HEK293T (cell line): ENCODE data around the gene SH2D6.
"Not testable (repeated sequence)": the region's sequence is repeated elsewhere in the genome, so short reads cannot be mapped to it uniquely, and the experiment has no call there.

Experiments used
- CTCF ChIA-PET: fragments of 350-600 bp; formaldehyde crosslinking; extraction: SDS; loops from one replicate; lab custom pipeline; 2021; ENCODE audit warnings: antibody characterized with exemption, inconsistent platforms; lab: Yijun Ruan, JAX
- POLR2A ChIA-PET: fragments of 350-600 bp; formaldehyde crosslinking; extraction: SDS; loops from one replicate; lab custom pipeline; 2020; ENCODE audit warnings: antibody characterized with exemption, inconsistent platforms; lab: Yijun Ruan, JAX
- DNase-seq: peaks from one replicate; pipeline ENCODE4 v3.0.0; 2012; ENCODE audit warnings: mixed read lengths; ENCODE audit errors: extremely low spot score
- ARNT ChIP-seq: fragments of 450-650 bp; IDR thresholded peaks from 2 replicates; pipeline ENCODE4 v1.6.1; 2017; ENCODE audit warnings: mild to moderate bottlenecking
- BHLHE40 ChIP-seq: fragments of 450-650 bp; IDR thresholded peaks from 2 replicates; pipeline ENCODE4 v1.6.1; 2016; ENCODE audit warnings: mild to moderate bottlenecking, moderate library complexity, borderline replicate concordance
- CTBP1 ChIP-seq: fragments of 450-650 bp; IDR thresholded peaks from 2 replicates; pipeline ENCODE4 v1.6.1; 2016; ENCODE audit warnings: borderline replicate concordance
- ELF4 ChIP-seq: fragments of 450-650 bp; IDR thresholded peaks from 2 replicates; pipeline ENCODE4 v1.6.1; 2017; ENCODE audit warnings: antibody characterized with exemption
- FOXA1 ChIP-seq: fragments of 450-650 bp; IDR thresholded peaks from 2 replicates; pipeline ENCODE4 v1.6.1; 2016; ENCODE audit warnings: mild to moderate bottlenecking
- FOXK2 ChIP-seq: fragments of 450-650 bp; IDR thresholded peaks from 2 replicates; pipeline ENCODE4 v1.6.1; 2016; ENCODE audit warnings: mild to moderate bottlenecking
- FOXM1 ChIP-seq: fragments of 450-650 bp; IDR thresholded peaks from 2 replicates; pipeline ENCODE4 v1.6.1; 2017; ENCODE audit warnings: mild to moderate bottlenecking, borderline replicate concordance
- HDGF ChIP-seq: fragments of 450-650 bp; IDR thresholded peaks from 2 replicates; pipeline ENCODE4 v1.6.1; 2017; ENCODE audit warnings: antibody characterized with exemption, borderline replicate concordance
- L3MBTL2 ChIP-seq: fragments of 450-650 bp; conservative IDR thresholded peaks from 2 replicates; pipeline ENCODE4 v1.6.1; 2016; ENCODE audit warnings: mild to moderate bottlenecking
- LEF1 ChIP-seq: fragments of 450-650 bp; IDR thresholded peaks from 2 replicates; pipeline ENCODE4 v1.6.1; 2017; ENCODE audit warnings: mild to moderate bottlenecking, borderline replicate concordance
- NFRKB ChIP-seq: fragments of 450-650 bp; IDR thresholded peaks from 2 replicates; pipeline ENCODE4 v1.6.1; 2016; ENCODE audit warnings: mild to moderate bottlenecking, moderate library complexity
- SP1 ChIP-seq: fragments of 450-650 bp; IDR thresholded peaks from 2 replicates; pipeline ENCODE4 v1.6.1; 2017
- SUZ12 ChIP-seq: fragments of 450-650 bp; IDR thresholded peaks from 2 replicates; pipeline ENCODE4 v1.6.1; 2016; ENCODE audit warnings: mild to moderate bottlenecking
- TARDBP ChIP-seq: fragments of 450-650 bp; IDR thresholded peaks from 2 replicates; pipeline ENCODE4 v1.6.1; 2016
- ZNF384 ChIP-seq: fragments of 450-650 bp; IDR thresholded peaks from 2 replicates; pipeline ENCODE4 v1.6.1; 2016
- TF ChIP-seq, protein P1 (sequence below): fragments of 450-650 bp; IDR thresholded peaks from 2 replicates; pipeline ENCODE4 v1.6.1; 2016

SH2D6 gene

DNA sequence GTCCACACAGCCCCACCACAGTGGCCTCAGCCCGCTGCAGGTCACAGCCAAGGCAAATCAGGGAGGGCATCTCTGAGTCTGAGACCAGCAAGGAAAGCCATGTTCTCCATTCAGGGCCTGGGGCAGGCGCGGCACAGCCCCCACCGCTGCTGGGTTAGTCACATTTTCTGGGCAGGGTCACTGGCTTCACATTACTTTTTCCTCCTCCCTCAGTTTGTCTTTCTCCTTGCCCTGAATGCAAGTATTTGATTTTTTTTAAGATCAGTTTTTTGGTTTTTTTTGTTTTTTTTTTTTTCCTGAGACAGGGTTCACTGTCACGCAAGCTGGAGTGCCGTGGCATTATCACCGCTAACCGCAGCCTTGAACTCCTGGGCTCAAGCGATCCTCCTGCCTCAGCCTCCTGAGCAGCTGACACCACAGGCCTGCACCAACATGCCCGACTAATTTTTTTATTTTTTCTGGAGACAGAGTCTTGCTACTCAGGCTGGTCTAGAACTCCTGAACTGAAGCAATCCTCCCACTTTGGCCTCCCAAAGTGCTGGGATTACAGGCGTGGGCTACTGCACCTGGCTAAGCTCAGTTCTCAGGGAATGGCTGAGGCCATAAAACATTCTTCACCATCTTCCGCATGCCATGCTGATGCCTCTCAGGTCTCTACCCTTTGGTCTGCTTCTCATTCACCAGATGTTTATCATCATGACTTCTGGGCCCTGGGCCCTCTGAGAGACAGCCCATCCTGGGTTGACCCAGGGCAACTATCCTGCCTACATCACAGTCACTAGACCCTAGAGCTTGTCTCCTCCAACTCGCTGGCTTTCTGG lies 7.7 kb upstream of the SH2D6 start:
- TF ChIP-seq FOXA1 (no peak), BHLHE40 (no peak), FOXK2 (no peak), L3MBTL2 (no peak), FOXM1 (no peak), ELF4 (no peak), HDGF (no peak), ARNT (no peak), LEF1 (no peak), NFRKB (no peak), SP1 (no peak), ZNF384 (no peak)
- TF ChIP-seq, protein P1, sequence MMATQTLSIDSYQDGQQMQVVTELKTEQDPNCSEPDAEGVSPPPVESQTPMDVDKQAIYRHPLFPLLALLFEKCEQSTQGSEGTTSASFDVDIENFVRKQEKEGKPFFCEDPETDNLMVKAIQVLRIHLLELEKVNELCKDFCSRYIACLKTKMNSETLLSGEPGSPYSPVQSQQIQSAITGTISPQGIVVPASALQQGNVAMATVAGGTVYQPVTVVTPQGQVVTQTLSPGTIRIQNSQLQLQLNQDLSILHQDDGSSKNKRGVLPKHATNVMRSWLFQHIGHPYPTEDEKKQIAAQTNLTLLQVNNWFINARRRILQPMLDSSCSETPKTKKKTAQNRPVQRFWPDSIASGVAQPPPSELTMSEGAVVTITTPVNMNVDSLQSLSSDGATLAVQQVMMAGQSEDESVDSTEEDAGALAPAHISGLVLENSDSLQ: no peak
- DNase-seq: no peak
- POLR2A ChIA-PET: no interaction called here
- CTCF ChIA-PET: no interaction called here

DNA sequence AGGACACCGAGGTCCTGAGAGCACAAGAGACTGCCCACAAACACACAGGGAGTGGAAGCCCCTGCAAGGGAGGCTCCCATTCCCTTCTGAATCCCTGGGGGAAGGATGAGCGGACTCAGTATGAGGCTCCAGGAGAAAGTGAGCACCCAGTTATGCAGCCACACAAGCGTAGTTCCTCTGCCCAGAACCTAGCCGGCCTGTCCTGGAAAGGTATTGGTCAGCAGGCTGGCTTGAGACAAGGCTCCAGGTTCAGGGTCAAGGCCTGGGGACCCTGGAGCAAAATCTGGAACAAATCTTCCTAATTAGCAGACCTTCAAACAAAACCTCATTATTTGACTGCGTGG lies 7.1 kb upstream of the SH2D6 start:
- CTCF ChIA-PET: no interaction called here
- TF ChIP-seq NFRKB (no peak), TARDBP (no peak), SP1 (no peak), ARNT (no peak), CTBP1 (no peak), FOXA1 (no peak), FOXM1 (no peak), ZNF384 (no peak), ELF4 (no peak), SUZ12 (no peak), LEF1 (no peak), FOXK2 (no peak), HDGF (no peak), BHLHE40 (no peak), L3MBTL2 (no peak)
- TF ChIP-seq, protein P1: no peak

DNA sequence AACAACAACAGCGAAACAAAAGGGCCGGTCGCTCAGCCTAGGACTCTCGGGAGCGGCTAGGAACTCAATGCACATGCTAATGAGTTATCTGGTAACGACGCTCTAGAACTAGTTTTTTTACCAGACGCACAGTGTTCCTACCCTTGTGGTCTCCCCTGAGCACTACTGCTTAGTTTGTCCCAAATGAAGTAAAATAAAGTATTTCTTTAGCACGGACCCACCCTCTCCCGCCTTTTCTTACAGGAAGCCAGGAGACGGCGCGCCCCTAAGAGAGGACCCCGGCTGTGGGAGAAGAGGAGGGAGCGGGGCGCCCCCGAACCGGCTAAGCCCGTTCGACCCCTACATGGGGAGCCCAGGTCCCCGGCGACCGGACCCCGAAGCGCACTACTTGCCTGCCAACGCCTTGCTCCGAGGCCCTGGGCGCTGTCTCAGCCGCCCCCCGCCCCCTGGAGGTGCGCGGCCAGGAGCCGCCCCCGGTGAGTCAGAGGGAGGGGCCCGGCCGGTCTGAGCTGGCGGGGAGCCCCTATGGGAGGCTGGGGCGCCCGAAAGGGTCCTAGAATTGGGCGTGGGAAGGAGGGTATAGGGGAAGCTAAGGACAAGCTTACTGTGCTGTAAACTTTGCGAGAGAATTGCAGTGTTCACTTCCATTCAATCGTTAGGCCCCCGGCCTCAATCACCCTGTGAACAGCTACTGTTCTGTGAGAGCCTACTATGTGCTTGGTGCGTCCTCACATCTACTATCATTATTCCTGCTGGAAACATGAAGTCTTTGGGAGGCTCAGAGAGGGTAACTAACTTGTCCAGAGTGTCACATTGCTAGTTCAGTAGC lies 4.7 kb upstream of the SH2D6 start:
- DNase-seq: no peak
- CTCF ChIA-PET: interaction anchor here (0.5 to 1.6 kb wide), 3 partner anchors 46 to 248 kb away, joined by 3 to 6 read pairs (median 3); no protein-coding TSS in a partner anchor

More for the DNA sequence above, 7.1 kb upstream of the SH2D6 start:
- DNase-seq: no peak
- POLR2A ChIA-PET: no interaction called here

DNA sequence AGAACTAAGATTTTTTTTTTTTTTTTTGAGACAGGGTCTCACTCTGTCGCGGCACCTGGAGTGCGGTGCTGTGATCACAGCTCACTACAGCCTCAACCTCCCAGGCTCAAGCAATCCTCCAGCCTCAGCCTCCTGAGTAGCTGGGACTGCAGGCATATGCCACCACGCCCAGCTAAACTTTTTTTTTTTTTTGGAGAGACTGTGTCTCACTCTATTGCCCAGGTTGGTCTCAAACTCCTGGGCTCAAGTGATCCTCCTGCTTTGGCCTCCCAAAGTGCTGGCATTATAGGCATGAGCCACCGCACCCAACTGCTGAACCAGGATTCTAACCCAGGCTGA lies 4.1 kb upstream of the SH2D6 start:
- DNase-seq: not testable (repeated sequence)
- CTCF ChIA-PET: interaction anchor here (0.5 to 0.7 kb wide), 2 partner anchors 47 to 118 kb away, joined by 3 read pairs; no protein-coding TSS in a partner anchor
- POLR2A ChIA-PET: interaction anchor here (1.0 kb wide), 1 partner anchor 9 kb away, joined by 3 read pairs; no protein-coding TSS in a partner anchor

More for the DNA sequence above, 4.7 kb upstream of the SH2D6 start:
- TF ChIP-seq, protein P1: no peak
- TF ChIP-seq HDGF (no peak), ELF4 (no peak)
- POLR2A ChIA-PET: interaction anchor here (1.0 to 1.3 kb wide), 2 partner anchors 8 to 125 kb away, joined by 3 read pairs; partner anchors contain the start of gene MAT2A

DNA sequence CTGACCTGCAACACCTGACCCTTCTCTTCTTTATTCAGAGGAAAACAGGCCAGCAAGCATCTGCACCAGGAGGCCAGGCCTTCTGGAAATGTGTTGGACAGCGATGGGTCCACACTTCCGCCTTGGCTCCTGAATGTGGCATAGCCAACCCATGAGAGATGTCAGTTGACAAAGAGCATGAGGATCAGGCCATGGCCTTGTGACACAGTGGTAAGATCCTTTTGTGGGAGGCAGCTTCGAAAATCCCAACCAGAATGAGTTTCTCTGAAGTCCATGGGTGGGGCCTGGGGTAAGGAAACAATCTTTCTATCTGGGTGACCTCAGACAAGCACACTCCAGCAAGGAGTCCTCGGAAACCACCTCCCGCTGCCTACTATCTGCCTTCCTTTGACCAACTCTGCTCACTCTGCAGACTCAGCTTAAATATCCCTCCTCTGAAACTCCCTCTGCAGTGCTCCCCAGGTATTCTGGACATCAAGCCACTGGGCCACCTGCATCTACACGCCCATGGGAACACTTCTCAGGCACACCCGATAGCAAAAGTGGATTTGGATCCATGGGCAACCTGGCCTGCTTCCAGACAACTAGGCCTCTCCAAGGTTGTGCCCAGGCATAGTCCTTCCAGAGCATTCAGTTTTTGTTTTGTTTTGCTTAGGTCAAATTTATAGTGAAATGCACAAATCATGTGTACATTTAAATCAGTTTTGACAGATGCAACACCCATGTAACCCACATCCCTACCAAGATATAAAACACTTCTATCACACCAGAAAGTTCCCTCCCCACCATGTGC lies 3.6 kb upstream of the SH2D6 start:
- TF ChIP-seq NFRKB (no peak), BHLHE40 (no peak), FOXM1 (no peak), HDGF (no peak), FOXK2 (no peak), CTBP1 (no peak), SP1 (no peak), SUZ12 (no peak), FOXA1 (no peak), ARNT (no peak), LEF1 (no peak)
- DNase-seq: no peak
- POLR2A ChIA-PET: no interaction called here
- CTCF ChIA-PET: interaction anchor here (0.7 kb wide), 1 partner anchor 118 kb away, joined by 3 read pairs; no protein-coding TSS in a partner anchor
